ENCODE measurements around the gene TMEM72. TPM values are rescaled to one million over a fixed set of nuclear protein-coding genes. Genes with fewer than 3 reads are reported as not detected.

The TMEM72 gene
- total and polyA plus RNA-seq, 2 donors (not counting 3 experiments of a cell fraction or from before 2014, with no cell fraction given) = not detected

GRCh38 chr10:44961230-44961571, 50.1 kb downstream of the TMEM72 start:
- TF ChIP-seq POLR2AphosphoS5 (IDR thresholded peaks at IDR 0.05; ENCODE audit: insufficient read depth, low read depth, low read length) (no peak), MAX (IDR thresholded peaks at IDR 0.05; ENCODE audit: insufficient read depth, insufficient read length) (no peak), JUN (IDR thresholded peaks at IDR 0.05; ENCODE audit: borderline replicate concordance, insufficient read depth, insufficient read length, low read depth) (no peak), CTCF (IDR thresholded peaks at IDR 0.05; ENCODE audit: extremely low read depth in 1 of 2, insufficient read depth in 1 of 2, low read depth in 1 of 2, low read length in 2 of 2) (no peak), GATA2 (IDR thresholded peaks at IDR 0.05; ENCODE audit: insufficient read depth, insufficient read length, low read depth, low read length) (no peak), MYC (IDR thresholded peaks at IDR 0.05; ENCODE audit: low read depth, low read length) (no peak)
- Histone ChIP-seq H3K9ac (replicated peaks; ENCODE audit: extremely low read depth, insufficient read depth, low read length) (no peak overlapping the region), H2AFZ (ENCODE audit: low read depth, low read length) (no peak overlapping the region), H3K79me2 (ENCODE audit: control insufficient read depth, insufficient read depth, low read length) (no peaks in the 10 kb centered on the region), H4K20me1 (replicated peaks; ENCODE audit: control insufficient read depth, extremely low read depth, insufficient read depth, low read length) (no peaks in the 10 kb centered on the region), H3K4me3 (replicated peaks in 1 of 3; ENCODE audit: insufficient read depth in 1 of 3, low read depth in 1 of 3, low read length in 3 of 3) (no peak overlapping the region), H3K27ac (ENCODE audit: insufficient read depth, low read depth, low read length) (no peak overlapping the region), H3K27me3 (ENCODE audit: control insufficient read depth in 2 of 2, insufficient read depth in 2 of 2, low read length in 2 of 2) (no peaks in the 10 kb centered on the region), H3K36me3 (ENCODE audit: control insufficient read depth in 2 of 2, extremely low read depth in 1 of 2, insufficient read depth in 2 of 2, low read length in 2 of 2) (no peaks in the 10 kb centered on the region), H3K9me3 (replicated peaks; ENCODE audit: control insufficient read depth, insufficient read depth, low read length) (no peaks in the 10 kb centered on the region), H3K4me2 (ENCODE audit: insufficient read depth, low read length) (no peak overlapping the region), H3K4me1 (ENCODE audit: control insufficient read depth, extremely low read depth, insufficient read depth, low read length) (peaks cover 11% of the 10 kb centered on the region), H3K9me1 (replicated peaks; ENCODE audit: control insufficient read depth, extremely low read depth, insufficient read depth, low read length) (no peaks in the 10 kb centered on the region)
- dilution Hi-C loops (cut with MboI; ENCODE audit: extremely low pct_ligation_motif_present, low sequenced_read_pairs) (no loop called here), intact Hi-C loops (cut with micrococcal nuclease) (no loop called here)
- CTCF ChIA-PET = interaction anchor here (3.5 kb wide), 1 partner anchor 28 kb away, joined by 10 read pairs; no protein-coding TSS in a partner anchor
- POLR2A ChIA-PET = no interaction called here
- no TSS peak for BruUV-seq (replicated peaks)
- FAIRE-seq = no peak
- no peak for DNase-seq (ENCODE audit: low read depth, low spot score)
